ENCODE results near the gene MRPL4.
"Not testable (repeated sequence)": the region's sequence is repeated elsewhere in the genome, so short reads cannot be mapped to it uniquely, and the experiment has no call there.

Gene MRPL4

DNA sequence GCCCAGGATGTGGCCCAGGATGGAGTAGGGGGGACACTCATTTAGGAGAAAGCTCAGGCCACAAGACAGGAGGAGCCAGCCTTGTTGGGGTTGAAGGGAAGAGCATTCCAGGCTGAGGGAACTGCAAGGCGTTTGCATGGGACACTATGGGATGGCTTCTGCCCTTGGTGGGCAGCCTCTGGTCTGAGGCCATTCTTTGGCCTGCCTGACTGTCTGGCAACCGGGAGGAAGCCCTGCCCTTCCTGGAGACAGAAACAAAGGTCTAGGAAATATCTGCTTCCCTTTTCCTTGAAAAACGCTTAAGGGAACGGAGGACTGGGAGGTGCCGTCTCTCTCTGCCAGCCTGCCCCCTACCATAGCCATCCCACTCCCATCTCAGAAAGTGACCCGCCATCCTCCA, 16.1 kb downstream of the MRPL4 start:
- DNase-seq, result no peak

DNA sequence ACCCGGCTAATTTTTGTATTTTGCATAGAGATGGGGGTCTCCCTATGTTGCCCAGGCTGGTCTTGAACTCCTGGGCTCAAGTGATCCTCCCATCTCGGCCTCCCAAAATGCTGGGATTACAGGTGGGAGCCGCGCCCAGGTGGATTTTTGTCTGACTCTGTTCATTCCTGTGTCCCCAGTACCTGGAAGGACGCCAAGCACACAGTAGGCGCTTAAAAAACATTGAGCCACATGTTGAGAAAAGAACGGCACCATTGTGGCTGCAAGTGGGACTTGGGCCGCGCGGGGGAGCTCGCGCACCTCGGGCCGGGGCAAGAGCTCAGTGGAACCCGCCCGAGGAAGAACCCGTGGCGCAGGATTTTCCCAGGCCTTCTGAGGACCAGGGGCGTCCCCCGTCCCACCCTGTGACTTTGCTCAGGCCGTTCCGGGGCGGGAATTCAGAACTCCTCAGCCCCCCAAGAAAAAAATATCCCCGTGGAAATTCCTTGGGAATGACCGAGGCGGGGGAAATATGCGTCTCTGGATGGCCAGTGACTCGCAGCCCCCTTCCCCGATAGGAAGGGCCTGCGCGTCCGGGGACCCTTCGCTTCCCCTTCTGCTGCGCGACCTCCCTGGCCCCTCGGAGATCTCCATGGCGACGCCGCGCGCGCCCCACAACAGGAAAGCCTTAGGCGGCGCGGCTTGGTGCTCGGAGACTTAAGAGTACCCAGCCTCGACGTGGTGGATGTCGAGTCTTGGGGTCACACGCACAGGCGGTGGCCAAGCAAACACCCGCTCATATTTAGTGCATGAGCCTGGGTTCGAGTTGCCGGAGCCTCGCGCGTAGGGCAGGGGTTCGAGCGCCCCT, 17.5 kb downstream of the MRPL4 start:
- peak; percentile 97 for DNase-seq

DNA sequence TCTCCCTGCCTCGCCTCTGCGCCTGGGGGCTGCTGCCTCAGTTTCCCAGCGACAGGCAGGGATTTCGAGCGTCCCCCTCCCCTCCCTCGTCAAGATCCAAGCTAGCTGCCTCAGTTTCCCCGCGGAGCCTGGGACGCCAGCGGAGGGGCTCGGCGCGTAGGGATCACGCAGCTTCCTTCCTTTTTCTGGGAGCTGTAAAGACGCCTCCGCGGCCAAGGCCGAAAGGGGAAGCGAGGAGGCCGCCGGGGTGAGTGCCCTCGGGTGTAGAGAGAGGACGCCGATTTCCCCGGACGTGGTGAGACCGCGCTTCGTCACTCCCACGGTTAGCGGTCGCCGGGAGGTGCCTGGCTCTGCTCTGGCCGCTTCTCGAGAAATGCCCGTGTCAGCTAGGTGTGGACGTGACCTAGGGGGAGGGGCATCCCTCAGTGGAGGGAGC, 18.2 kb downstream of the MRPL4 start:
- peak; percentile 92 for DNase-seq

DNA sequence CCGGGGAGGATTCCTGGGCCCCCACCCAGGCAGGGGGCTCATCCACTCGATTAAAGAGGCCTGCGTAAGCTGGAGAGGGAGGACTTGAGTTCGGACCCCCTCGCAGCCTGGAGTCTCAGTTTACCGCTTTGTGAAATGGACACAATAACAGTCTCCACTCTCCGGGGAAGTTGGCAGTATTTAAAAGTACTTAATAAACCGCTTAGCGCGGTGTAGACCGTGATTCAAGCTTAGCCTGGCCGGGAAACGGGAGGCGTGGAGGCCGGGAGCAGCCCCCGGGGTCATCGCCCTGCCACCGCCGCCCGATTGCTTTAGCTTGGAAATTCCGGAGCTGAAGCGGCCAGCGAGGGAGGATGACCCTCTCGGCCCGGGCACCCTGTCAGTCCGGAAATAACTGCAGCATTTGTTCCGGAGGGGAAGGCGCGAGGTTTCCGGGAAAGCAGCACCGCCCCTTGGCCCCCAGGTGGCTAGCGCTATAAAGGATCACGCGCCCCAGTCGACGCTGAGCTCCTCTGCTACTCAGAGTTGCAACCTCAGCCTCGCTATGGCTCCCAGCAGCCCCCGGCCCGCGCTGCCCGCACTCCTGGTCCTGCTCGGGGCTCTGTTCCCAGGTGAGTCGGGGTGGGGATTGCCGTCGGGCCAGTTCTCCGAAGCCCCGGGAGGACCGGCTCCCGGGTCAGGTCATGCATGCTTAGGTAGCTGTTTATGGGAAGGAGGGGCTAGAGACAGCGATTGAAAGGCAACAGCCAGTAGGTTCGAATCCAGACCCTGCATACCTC, 18.8 kb downstream of the MRPL4 start, which contains the start of gene ICAM1:
ICAM1 (plus strand) TSS at position 505 of the 779 bp plus-strand sequence; CDS start at position 545, 40 bp downstream.
- DNase-seq, result peak; percentile 91

DNA sequence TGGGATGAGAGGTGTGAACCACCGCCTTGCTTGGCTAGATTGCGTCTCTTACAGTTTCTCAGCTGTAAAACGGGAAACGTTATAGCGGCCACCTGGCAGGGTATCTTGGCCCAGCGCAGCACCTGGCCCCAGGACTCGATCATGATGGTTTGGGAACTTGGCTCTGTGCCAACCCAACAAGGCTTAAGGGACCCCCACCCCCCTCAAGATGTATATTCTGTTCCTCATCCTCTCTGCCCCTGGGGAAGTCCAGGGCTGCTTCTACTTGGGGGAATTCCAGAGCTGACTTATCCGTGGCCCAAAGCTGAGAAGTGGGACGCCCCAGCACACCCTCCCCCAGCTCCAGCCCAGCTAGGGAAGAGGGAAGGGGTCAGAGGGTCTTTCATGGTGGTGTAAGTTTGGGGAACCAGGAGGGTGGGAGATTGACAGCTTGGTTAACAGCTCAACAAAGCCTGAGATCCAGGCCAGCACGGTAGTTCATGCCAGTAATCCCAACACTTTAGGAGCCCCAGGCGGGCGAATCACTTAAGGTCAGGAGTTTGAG, 19.6 kb downstream of the MRPL4 start:
- DNase-seq, result no peak

DNA sequence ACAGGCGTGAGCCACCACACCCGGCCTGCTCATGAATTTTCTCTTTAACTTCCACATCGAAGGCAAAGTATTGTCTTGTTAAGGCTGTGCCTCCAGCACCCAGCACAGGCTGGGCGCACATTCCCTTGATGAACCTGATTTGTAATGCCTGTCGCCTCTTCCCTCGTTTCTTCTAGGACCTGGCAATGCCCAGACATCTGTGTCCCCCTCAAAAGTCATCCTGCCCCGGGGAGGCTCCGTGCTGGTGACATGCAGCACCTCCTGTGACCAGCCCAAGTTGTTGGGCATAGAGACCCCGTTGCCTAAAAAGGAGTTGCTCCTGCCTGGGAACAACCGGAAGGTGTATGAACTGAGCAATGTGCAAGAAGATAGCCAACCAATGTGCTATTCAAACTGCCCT, 22.6 kb downstream of the MRPL4 start:
- no peak for DNase-seq

DNA sequence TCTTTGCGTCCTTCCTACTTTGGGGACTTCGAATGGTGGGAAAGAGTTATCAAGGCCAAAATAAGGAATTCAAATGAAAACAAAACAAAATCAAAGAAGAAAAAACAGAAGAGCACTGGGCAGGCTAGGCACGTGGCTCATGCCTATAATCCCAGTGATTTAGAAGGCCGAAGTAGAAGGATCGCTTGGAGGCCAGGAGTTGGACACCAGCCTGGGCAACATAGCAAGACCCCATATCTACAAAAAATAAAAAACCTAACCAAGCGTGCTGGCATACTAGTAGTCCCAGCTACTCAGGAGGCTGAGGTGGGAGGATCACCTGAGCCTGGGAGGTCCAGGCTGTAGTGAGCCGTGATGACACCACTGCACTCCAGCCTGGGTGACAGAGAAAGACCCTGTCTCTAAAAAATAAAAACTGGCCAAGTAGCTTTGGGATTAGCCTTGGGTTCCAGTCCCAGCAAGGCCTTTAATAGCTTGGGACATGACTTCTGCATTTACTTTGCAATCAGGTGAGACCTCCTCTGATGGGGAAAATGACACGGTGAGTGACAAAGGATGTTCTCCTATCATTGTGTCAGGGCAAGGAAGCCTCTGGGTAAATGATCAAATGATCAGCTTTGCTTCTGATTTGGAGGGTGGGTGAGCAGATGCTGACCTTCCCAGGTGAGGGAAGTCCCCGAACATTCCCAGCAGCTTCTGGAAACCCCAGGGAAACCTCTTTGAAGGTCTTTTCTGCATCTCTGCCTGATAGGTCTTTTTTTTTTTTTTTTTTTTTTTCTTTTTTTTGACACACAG, 26.0 kb downstream of the MRPL4 start:
- no peak for DNase-seq

DNA sequence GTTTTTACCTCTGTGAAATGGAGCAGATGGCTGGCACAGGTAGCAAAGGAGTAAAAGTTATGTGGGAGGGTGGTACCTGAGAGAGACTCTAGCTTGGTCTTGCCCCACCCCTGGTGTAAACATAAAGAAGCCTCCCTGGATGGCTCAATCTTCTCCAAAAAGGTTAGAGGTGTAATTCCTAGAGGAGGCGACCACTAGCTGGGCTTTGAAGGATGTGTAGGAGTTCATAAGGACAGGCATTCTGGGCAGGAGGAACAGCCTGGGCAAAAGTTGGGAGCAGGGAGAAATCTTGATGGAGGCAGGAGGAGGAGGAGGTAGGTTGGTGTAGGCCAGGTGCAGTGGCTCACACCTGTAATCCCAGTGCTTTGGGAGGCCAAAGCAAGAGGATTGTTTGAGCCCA, 26.9 kb downstream of the MRPL4 start:
- DNase-seq, result no peak

DNA sequence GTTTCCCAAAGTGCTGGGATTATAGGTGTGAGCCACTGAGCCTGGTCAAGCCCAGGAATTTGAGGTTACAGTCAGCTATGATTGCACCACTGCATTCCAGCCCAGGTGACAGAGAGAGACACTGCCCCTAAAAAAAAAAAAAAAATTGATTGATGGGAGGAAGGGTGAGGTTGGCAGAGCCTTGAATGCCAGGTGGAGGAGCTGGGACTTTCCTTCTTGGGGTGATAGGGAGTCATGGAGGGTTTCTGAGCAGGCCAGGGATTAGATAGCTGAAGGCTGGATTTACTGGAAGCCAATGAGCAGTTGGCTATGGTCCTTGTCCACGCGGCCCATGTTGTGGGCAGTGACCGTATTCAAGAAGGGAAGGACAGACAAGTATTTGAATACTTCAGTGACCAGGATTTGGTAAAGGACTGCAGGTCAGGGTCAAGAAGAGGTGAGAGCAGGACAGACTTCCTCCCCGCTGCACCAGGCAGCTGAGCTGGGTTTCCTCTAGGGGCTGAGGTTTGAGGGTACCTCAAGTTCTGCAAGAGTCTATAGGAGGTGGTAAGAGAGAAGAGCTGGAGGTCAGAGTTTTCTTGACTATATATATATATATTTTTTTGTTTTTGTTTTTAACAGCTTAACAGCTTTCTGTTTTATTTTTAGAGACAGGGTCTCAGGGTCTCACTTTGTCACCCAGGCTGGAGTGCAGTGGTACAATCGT, 27.9 kb downstream of the MRPL4 start:
- no peak for DNase-seq

DNA sequence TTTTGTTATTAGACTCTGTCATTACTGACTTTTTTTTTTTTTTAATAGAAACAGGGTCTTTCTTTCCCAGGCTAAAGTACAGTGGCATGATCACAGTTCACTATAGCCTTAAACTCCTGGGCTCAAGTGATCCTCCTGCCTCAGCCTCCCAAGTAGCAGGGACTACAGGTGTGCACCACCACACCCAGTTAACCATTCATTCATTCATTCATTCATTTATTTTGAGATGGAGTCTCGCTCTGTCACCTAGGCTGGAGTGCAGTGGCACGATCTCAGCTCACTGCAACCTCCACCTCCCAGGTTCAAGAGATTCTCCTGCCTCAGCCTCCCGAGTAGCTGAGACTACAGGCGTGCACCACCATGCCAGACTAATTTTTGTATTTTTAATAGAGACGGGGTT, 30.0 kb downstream of the MRPL4 start:
- not testable (repeated sequence) for DNase-seq

DNA sequence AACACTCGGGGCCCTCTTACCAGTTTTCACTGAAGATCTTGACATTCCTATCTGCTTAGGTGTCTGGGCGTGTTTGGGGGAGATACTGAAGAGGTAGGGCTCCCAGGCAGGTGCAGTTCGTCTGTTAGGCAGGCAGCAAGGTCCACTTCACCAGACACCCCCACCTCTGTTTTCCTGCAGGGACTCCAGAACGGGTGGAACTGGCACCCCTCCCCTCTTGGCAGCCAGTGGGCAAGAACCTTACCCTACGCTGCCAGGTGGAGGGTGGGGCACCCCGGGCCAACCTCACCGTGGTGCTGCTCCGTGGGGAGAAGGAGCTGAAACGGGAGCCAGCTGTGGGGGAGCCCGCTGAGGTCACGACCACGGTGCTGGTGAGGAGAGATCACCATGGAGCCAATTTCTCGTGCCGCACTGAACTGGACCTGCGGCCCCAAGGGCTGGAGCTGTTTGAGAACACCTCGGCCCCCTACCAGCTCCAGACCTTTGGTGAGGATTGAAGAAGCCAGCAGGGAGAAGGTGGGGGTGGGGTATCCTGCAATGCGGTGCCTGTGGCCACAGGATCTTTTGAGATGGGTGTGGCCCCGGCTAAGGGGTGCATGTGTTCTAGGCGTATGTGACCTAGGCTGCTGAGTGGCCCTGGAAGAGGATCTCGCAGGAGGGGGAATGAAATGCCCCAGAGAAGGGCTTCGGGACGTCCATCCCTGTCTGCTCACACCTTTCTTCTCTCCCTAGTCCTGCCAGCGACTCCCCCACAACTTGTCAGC, 31.5 kb downstream of the MRPL4 start:
- DNase-seq, result no peak

DNA sequence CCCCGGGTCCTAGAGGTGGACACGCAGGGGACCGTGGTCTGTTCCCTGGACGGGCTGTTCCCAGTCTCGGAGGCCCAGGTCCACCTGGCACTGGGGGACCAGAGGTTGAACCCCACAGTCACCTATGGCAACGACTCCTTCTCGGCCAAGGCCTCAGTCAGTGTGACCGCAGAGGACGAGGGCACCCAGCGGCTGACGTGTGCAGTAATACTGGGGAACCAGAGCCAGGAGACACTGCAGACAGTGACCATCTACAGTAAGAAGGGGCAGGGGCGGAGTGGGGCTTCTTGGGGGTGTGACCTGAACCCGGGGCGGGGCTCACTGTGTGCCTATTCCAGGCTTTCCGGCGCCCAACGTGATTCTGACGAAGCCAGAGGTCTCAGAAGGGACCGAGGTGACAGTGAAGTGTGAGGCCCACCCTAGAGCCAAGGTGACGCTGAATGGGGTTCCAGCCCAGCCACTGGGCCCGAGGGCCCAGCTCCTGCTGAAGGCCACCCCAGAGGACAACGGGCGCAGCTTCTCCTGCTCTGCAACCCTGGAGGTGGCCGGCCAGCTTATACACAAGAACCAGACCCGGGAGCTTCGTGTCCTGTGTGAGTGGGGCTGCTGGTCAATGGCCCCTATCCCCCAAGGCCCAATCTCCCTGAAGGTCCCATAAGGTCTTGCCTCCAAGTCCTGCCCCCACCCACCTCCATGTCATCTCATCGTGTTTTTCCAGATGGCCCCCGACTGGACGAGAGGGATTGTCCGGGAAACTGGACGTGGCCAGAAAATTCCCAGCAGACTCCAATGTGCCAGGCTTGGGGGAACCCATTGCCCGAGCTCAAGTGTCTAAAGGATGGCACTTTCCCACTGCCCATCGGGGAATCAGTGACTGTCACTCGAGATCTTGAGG, 32.3 kb downstream of the MRPL4 start:
- no peak for DNase-seq

DNA sequence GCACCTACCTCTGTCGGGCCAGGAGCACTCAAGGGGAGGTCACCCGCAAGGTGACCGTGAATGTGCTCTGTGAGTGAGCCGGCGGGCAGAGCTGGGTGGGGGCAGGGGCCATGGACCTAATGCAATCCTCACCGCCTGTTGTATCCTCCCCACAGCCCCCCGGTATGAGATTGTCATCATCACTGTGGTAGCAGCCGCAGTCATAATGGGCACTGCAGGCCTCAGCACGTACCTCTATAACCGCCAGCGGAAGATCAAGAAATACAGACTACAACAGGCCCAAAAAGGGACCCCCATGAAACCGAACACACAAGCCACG, 32.9 kb downstream of the MRPL4 start:
- no peak for DNase-seq

DNA sequence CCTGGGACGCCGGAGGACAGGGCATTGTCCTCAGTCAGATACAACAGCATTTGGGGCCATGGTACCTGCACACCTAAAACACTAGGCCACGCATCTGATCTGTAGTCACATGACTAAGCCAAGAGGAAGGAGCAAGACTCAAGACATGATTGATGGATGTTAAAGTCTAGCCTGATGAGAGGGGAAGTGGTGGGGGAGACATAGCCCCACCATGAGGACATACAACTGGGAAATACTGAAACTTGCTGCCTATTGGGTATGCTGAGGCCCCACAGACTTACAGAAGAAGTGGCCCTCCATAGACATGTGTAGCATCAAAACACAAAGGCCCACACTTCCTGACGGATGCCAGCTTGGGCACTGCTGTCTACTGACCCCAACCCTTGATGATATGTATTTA, 33.4 kb downstream of the MRPL4 start:
- no peak for DNase-seq

DNA sequence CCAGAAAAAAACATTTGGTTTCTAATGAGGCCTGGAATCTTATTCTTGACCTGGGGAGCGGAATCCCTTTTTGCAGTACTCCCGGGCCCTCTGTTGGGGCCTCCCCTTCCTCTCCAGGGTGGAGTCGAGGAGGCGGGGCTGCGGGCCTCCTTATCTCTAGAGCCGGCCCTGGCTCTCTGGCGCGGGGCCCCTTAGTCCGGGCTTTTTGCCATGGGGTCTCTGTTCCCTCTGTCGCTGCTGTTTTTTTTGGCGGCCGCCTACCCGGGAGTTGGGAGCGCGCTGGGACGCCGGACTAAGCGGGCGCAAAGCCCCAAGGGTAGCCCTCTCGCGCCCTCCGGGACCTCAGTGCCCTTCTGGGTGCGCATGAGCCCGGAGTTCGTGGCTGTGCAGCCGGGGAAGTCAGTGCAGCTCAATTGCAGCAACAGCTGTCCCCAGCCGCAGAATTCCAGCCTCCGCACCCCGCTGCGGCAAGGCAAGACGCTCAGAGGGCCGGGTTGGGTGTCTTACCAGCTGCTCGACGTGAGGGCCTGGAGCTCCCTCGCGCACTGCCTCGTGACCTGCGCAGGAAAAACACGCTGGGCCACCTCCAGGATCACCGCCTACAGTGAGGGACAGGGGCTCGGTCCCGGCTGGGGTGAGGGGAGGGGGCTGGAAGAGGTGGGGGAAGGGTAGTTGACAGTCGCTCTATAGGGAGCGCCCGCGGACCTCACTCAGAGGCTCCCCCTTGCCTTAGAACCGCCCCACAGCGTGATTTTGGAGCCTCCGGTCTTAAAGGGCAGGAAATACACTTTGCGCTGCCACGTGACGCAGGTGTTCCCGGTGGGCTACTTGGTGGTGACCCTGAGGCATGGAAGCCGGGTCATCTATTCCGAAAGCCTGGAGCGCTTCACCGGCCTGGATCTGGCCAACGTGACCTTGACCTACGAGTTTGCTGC, 35.1 kb downstream of the MRPL4 start, which contains the start of gene ICAM4:
ICAM4 (plus strand) TSS at position 153 of the 935 bp plus-strand sequence; CDS start at position 211, 58 bp downstream.
- DNase-seq, result peak; percentile 69

DNA sequence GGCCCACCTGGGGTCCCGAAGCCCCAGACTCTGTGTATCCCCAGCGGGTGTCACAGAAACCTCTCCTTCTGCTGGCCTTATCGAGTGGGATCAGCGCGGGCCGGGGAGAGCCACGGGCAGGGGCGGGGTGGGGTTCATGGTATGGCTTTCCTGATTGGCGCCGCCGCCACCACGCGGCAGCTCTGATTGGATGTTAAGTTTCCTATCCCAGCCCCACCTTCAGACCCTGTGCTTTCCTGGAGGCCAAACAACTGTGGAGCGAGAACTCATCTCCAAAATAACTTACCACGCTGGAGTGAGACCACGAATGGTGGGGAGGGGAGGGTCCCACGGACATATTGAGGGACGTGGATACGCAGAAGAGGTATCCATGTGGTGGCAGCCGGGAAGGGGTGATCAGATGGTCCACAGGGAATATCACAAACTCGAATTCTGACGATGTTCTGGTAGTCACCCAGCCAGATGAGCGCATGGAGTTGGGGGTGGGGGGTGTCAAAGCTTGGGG, 36.7 kb downstream of the MRPL4 start:
- DNase-seq, result peak; percentile 80

DNA sequence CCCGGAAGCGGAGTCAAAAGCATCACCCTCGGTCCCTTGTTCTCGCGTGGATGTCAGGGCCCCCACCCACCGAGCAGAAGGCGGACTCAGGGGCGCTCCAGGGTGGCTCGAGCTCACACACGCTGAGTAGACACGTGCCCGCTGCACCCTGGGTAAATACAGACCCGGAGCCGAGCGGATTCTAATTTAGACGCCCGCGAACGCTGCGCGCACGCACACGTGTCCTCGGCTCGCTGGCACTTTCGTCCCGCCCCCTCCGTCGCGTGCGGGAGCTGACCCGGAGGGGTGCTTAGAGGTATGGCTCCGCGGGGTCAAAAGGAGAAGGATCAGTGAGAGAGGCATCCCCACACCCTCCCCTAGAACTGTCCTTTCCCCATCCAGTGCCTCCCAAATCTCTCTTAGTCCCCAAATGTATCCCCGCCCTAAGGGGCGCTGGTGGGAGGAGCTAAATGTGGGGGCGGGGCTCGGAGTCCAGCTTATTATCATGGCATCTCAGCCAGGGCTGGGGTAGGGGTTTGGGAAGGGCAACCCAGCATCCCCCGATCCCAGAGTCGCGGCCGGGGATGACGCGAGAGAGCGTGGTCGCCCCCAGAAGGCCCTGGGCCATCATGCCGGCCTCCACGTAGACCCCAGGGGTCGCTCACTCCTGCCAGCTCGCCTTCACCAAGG, 37.3 kb downstream of the MRPL4 start:
- peak; percentile 87 for DNase-seq

DNA sequence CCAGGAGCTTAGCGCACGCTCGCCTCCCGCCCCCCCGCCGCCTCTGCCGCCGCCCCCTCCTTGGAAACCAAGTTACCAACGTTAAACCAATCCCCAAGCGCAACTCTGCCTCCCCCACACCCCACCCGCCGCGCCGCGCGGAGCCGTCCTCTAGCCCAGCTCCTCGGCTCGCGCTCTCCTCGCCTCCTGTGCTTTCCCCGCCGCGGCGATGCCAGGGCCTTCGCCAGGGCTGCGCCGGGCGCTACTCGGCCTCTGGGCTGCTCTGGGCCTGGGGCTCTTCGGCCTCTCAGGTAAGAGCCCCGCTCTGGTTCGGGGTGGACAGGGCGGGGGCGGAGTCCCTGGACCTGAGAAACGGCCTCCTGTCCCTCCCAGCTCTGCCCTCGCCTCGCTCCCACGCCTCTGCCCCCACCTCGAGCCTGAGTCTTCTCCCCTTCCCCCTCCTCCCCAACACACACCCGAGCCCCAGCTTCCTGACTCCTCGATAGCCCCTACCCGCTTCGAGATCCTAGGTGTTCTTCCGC, 37.9 kb downstream of the MRPL4 start, which contains the start of gene ICAM5:
ICAM5 (plus strand) TSS at position 117 of the 521 bp plus-strand sequence; CDS start at position 209, 92 bp downstream.
- peak; percentile 75 for DNase-seq
